WTC11 (cell line): ENCODE data around the gene HERC2. TPM values are rescaled to one million over a fixed set of nuclear protein-coding genes. Genes with fewer than 3 reads are reported as not detected.

Source experiments
- ATAC-seq: fragments of 200-7000 bp; cut with Tn5 transposase; 2 replicates; pipeline ENCODE4 v1.10.0; 2021; ENCODE audit warnings: mild to moderate bottlenecking, moderate library complexity
- CTCF ChIA-PET: fragments of 300-600 bp; sonication (Branson Sonifier 250); formaldehyde crosslinking; loops from one replicate; lab custom pipeline; 2021; ENCODE audit warnings: antibody characterized with exemption; lab: Charles Lee
- POLR2A ChIA-PET: fragments of 350-600 bp; sonication (Branson Sonifier 250); formaldehyde crosslinking; loops from one replicate; lab custom pipeline; 2021; ENCODE audit warnings: antibody characterized with exemption; lab: Charles Lee
- DNase-seq: peaks from one replicate; pipeline ENCODE4 v3.0.0; 2021; ENCODE audit warnings: low spot score
- H3K27ac Mint-ChIP-seq: 2 replicates; pipeline ENCODE4 v1.8.0; 2021; ENCODE audit warnings: mixed read lengths
- H3K27me3 Mint-ChIP-seq: 2 replicates; pipeline ENCODE4 v1.8.0; 2021; ENCODE audit warnings: low read depth, mild to moderate bottlenecking, moderate library complexity, mixed read lengths
- H3K36me3 Mint-ChIP-seq: 2 replicates; pipeline ENCODE4 v1.8.0; 2021; ENCODE audit warnings: mixed read lengths
- H3K4me1 Mint-ChIP-seq: 2 replicates; pipeline ENCODE4 v1.8.0; 2022; ENCODE audit warnings: mixed read lengths
- H3K4me3 Mint-ChIP-seq: 2 replicates; pipeline ENCODE4 v1.8.0; 2021; ENCODE audit warnings: mild to moderate bottlenecking, moderate library complexity, mixed read lengths
- H3K9me3 Mint-ChIP-seq: 2 replicates; pipeline ENCODE4 v1.8.0; 2021; ENCODE audit warnings: mixed read lengths
- ELF4 ChIP-seq: sonication (generic); formaldehyde crosslinking; IDR thresholded peaks from 2 replicates; pipeline ENCODE4 v1.8.1; 2022; ENCODE audit warnings: low read depth, mild to moderate bottlenecking, moderate library complexity, missing genetic modification reagents
- ERG ChIP-seq: fragments of 250-450 bp; sonication (Bioruptor Pico); IDR thresholded peaks from 2 replicates; pipeline ENCODE4 v1.8.0; 2021; ENCODE audit warnings: mild to moderate bottlenecking
- ESRRA ChIP-seq: sonication (generic); formaldehyde crosslinking; IDR thresholded peaks from 2 replicates; pipeline ENCODE4 v1.8.1; 2022; ENCODE audit warnings: mild to moderate bottlenecking, missing genetic modification reagents, borderline replicate concordance
- FOXJ3 ChIP-seq: sonication (generic); formaldehyde crosslinking; IDR thresholded peaks from 2 replicates; pipeline ENCODE4 v1.9.0; 2021; ENCODE audit warnings: missing genetic modification reagents, mild to moderate bottlenecking, borderline replicate concordance
- FOXK1 ChIP-seq: sonication (generic); formaldehyde crosslinking; IDR thresholded peaks from 2 replicates; pipeline ENCODE4 v1.8.0; 2022; ENCODE audit warnings: mild to moderate bottlenecking, moderate library complexity, missing genetic modification reagents
- FOXP1 ChIP-seq: sonication (generic); formaldehyde crosslinking; IDR thresholded peaks from 2 replicates; pipeline ENCODE4 v1.8.0; 2022; ENCODE audit warnings: missing genetic modification reagents, mild to moderate bottlenecking, moderate library complexity, borderline replicate concordance
- IRF1 ChIP-seq: sonication (generic); formaldehyde crosslinking; IDR thresholded peaks from 2 replicates; pipeline ENCODE4 v1.8.0; 2023; ENCODE audit warnings: missing genetic modification reagents
- MYBL2 ChIP-seq: sonication (generic); formaldehyde crosslinking; IDR thresholded peaks from 2 replicates; pipeline ENCODE4 v1.8.1; 2023; ENCODE audit warnings: mild to moderate bottlenecking, moderate library complexity, missing genetic modification reagents
- NR2C2 ChIP-seq: sonication (generic); formaldehyde crosslinking; IDR thresholded peaks from 2 replicates; pipeline ENCODE4 v1.8.0; 2022; ENCODE audit warnings: mild to moderate bottlenecking, missing genetic modification reagents
- NR3C1 ChIP-seq: sonication (generic); formaldehyde crosslinking; conservative IDR thresholded peaks from 2 replicates; pipeline ENCODE4 v1.8.1; 2023; ENCODE audit warnings: low read depth, mild to moderate bottlenecking, missing genetic modification reagents
- PREB ChIP-seq: sonication (generic); formaldehyde crosslinking; IDR thresholded peaks from 2 replicates; pipeline ENCODE4 v1.8.1; 2022; ENCODE audit warnings: mild to moderate bottlenecking, missing genetic modification reagents, moderate library complexity, borderline replicate concordance
- RELA ChIP-seq: sonication (generic); formaldehyde crosslinking; IDR thresholded peaks from 2 replicates; pipeline ENCODE4 v1.8.1; 2022; ENCODE audit warnings: missing genetic modification reagents, mild to moderate bottlenecking, borderline replicate concordance
- TEAD4 ChIP-seq: sonication (generic); formaldehyde crosslinking; IDR thresholded peaks from 2 replicates; pipeline ENCODE4 v1.8.0; 2022; ENCODE audit warnings: mild to moderate bottlenecking, missing genetic modification reagents
- ZNF138 ChIP-seq: sonication (generic); formaldehyde crosslinking; conservative IDR thresholded peaks from 2 replicates; pipeline ENCODE4 v1.8.1; 2022; ENCODE audit warnings: mild to moderate bottlenecking, moderate library complexity, missing genetic modification reagents
- ZNF425 ChIP-seq: fragments of 250-450 bp; sonication (Bioruptor Pico); conservative IDR thresholded peaks from 2 replicates; pipeline ENCODE4 v1.9.0; 2021; ENCODE audit warnings: mild to moderate bottlenecking
- ZNF512 ChIP-seq: sonication (generic); formaldehyde crosslinking; IDR thresholded peaks from 2 replicates; pipeline ENCODE4 v1.8.1; 2022; ENCODE audit warnings: missing genetic modification reagents, borderline replicate concordance
- ZNF532 ChIP-seq: fragments of 250-450 bp; sonication (Bioruptor Pico); IDR thresholded peaks from 2 replicates; pipeline ENCODE4 v1.9.0; 2021; ENCODE audit warnings: mild to moderate bottlenecking, borderline replicate concordance
- total RNA-seq: library from RNA; stranded (reverse); gene quantifications from 3 replicates; pipeline ENCODE4 v1.2.3, GENCODE V29; 2021

HERC2 gene
- total RNA-seq, 1 experiment from 2014 or later, result 81.5 TPM

GRCh38 chr15:28260317-28260716 is 61.7 kb downstream of the HERC2 start:
- Mint-ChIP-seq H3K27ac (no peak overlapping the region; the same call in 1 of the 2 replicates), H3K27me3 (no peaks in the 10 kb centered on the region), H3K4me3 (no peak overlapping the region), H3K9me3 (no peaks in the 10 kb centered on the region), H3K36me3 (peaks cover 66% of the 10 kb centered on the region), H3K4me1 (peaks cover 13% of the 10 kb centered on the region)
- CTCF ChIA-PET, result no interaction called here
- TF ChIP-seq ZNF532 (CRISPR knock-in tag), result no peak
- TF ChIP-seq PREB, result no peak
- no peak for TF ChIP-seq ZNF138 (CRISPR knock-in tag)
- no peak for TF ChIP-seq FOXP1 (CRISPR knock-in tag)
- no peak for TF ChIP-seq FOXK1
- TF ChIP-seq NR2C2 (CRISPR knock-in tag), result no peak
- TF ChIP-seq ZNF512 (CRISPR knock-in tag), result no peak
- no peak for TF ChIP-seq IRF1
- TF ChIP-seq NR3C1, result no peak
- TF ChIP-seq FOXJ3 (CRISPR knock-in tag), result no peak
- TF ChIP-seq RELA (CRISPR knock-in tag), result no peak
- no peak for TF ChIP-seq TEAD4 (CRISPR knock-in tag)
- TF ChIP-seq MYBL2, result no peak
- no peak for TF ChIP-seq ELF4 (CRISPR knock-in tag)
- no peak for TF ChIP-seq ERG (CRISPR knock-in tag)
- no peak for TF ChIP-seq ZNF425
- no peak for TF ChIP-seq ESRRA (CRISPR knock-in tag)
- ATAC-seq (no peak), DNase-seq (no peak)
- POLR2A ChIA-PET, result no interaction called here
